BLaER1 (cell line): Measurements from ENCODE around the gene IL7R.

ENCODE experiments used
- H3K27ac ChIP-seq: shearing (Covaris generic); formaldehyde crosslinking; 2 replicates; pipeline ENCODE4 v1.8.1; 2022
- H3K27me3 ChIP-seq: shearing (Covaris generic); formaldehyde crosslinking; 2 replicates; pipeline ENCODE4 v1.8.1; 2022
- H3K36me3 ChIP-seq: shearing (Covaris generic); formaldehyde crosslinking; 2 replicates; pipeline ENCODE4 v1.8.1; 2022
- H3K4me1 ChIP-seq: shearing (Covaris generic); formaldehyde crosslinking; 2 replicates; pipeline ENCODE4 v1.8.1; 2022
- H3K4me2 ChIP-seq: shearing (Covaris generic); formaldehyde crosslinking; 2 replicates; pipeline ENCODE4 v1.8.1; 2022
- H3K4me3 ChIP-seq: shearing (Covaris generic); formaldehyde crosslinking; 2 replicates; pipeline ENCODE4 v1.8.1; 2022
- H3K9ac ChIP-seq: shearing (Covaris generic); formaldehyde crosslinking; 2 replicates; pipeline ENCODE4 v1.8.1; 2022
- H3K9me3 ChIP-seq: shearing (Covaris generic); formaldehyde crosslinking; 2 replicates; pipeline ENCODE4 v1.8.1; 2022
- H4K20me1 ChIP-seq: shearing (Covaris generic); formaldehyde crosslinking; 2 replicates; pipeline ENCODE4 v1.8.1; 2022
- Cebpa-rat ChIP-seq: shearing (Covaris generic); IDR thresholded peaks from 2 replicates; pipeline ENCODE4 v1.8.1; 2022

The IL7R gene

DNA sequence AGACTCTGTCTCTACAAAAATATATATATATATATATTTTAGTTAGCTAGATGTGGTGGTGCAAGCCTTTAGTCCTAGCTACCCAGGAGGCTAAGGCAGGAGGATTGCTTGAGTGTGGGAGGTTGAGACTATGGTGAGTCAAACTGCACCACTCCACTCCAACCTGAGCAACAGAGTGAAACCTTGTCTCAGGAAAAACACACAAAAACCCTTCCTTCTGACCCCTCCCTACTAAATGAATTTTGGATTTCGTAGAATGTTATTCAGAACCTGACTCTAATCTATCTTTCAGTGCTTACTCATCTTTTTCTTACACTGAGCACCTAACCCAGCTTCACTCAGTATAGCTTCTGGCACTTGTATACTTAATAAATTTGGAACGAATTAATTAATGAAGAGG lies 35.2 kb upstream of the IL7R start:
- no peak for TF ChIP-seq Cebpa-rat
- H3K27me3 ChIP-seq, result no peaks in the 10 kb centered on the region
- no peak overlapping the region for H3K9ac ChIP-seq
- H3K4me2 ChIP-seq, result no peak overlapping the region
- no peaks in the 10 kb centered on the region for H3K36me3 ChIP-seq
- no peak overlapping the region for H3K27ac ChIP-seq
- H4K20me1 ChIP-seq, result no peaks in the 10 kb centered on the region
- peaks cover 10% of the 10 kb centered on the region for H3K4me1 ChIP-seq
- peaks cover 20% of the 10 kb centered on the region; the same call in 1 of the 2 replicates for H3K9me3 ChIP-seq
- H3K4me3 ChIP-seq, result no peak overlapping the region

GRCh38 chr5:35822511-35822910 lies 34.2 kb upstream of the IL7R start:
- H3K4me1 ChIP-seq, result peaks cover 10% of the 10 kb centered on the region
- TF ChIP-seq Cebpa-rat, result no peak
- H3K27me3 ChIP-seq, result no peaks in the 10 kb centered on the region
- peaks cover 20% of the 10 kb centered on the region; the same call in 1 of the 2 replicates for H3K9me3 ChIP-seq
- H3K27ac ChIP-seq, result no peak overlapping the region
- H3K9ac ChIP-seq, result no peak overlapping the region
- no peaks in the 10 kb centered on the region for H3K36me3 ChIP-seq
- no peaks in the 10 kb centered on the region for H4K20me1 ChIP-seq
- no peak overlapping the region for H3K4me3 ChIP-seq
- H3K4me2 ChIP-seq, result no peak overlapping the region

GRCh38 chr5:35823347-35824098 lies 33.2 kb upstream of the IL7R start:
- TF ChIP-seq Cebpa-rat, result no peak
- Histone ChIP-seq H3K4me1 (peaks cover 10% of the 10 kb centered on the region), H3K27me3 (no peaks in the 10 kb centered on the region), H3K9me3 (peaks cover 20% of the 10 kb centered on the region; the same call in 1 of the 2 replicates), H3K9ac (no peak overlapping the region), H3K27ac (no peak overlapping the region), H3K4me3 (no peak overlapping the region), H4K20me1 (no peaks in the 10 kb centered on the region), H3K4me2 (no peak overlapping the region), H3K36me3 (no peaks in the 10 kb centered on the region)

GRCh38 chr5:35826056-35826455 lies 30.6 kb upstream of the IL7R start:
- H3K4me3 ChIP-seq, result no peak overlapping the region
- H3K36me3 ChIP-seq, result no peaks in the 10 kb centered on the region
- no peaks in the 10 kb centered on the region for H4K20me1 ChIP-seq
- H3K27ac ChIP-seq, result no peak overlapping the region
- no peak overlapping the region for H3K9ac ChIP-seq
- H3K9me3 ChIP-seq, result peaks cover 14% of the 10 kb centered on the region; the same call in 1 of the 2 replicates
- no peak overlapping the region for H3K4me2 ChIP-seq
- no peaks in the 10 kb centered on the region for H3K27me3 ChIP-seq
- no peak for TF ChIP-seq Cebpa-rat
- H3K4me1 ChIP-seq, result peaks cover 1% of the 10 kb centered on the region

DNA sequence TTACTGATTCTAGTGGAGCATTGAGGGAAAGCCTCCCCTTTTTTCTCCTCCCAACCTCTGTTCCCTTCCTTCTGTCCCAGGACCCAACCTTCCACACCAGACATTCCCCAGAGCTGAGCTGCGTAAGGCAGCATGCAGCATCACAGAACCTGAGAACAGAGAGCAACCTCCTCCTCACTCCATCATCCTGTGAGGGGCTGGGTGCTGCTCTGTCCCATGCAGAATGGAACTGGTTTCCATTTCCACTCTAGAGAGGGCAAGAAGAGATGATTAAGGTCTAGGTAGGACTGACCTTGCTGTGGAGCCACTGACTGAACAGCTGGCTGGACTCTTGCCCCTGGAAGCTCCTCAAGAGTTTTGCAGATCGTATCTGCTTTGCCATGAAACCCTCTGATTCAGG lies 30.1 kb upstream of the IL7R start:
- Histone ChIP-seq H3K9ac (no peak overlapping the region), H3K27me3 (no peaks in the 10 kb centered on the region), H3K9me3 (peaks cover 10% of the 10 kb centered on the region; the same call in 1 of the 2 replicates), H3K4me3 (no peak overlapping the region), H3K4me2 (no peak overlapping the region), H3K27ac (no peak overlapping the region), H3K36me3 (no peaks in the 10 kb centered on the region), H4K20me1 (no peaks in the 10 kb centered on the region), H3K4me1 (no peaks in the 10 kb centered on the region)
- no peak for TF ChIP-seq Cebpa-rat

GRCh38 chr5:35828082-35828598 lies 28.6 kb upstream of the IL7R start:
- peaks cover 10% of the 10 kb centered on the region; the same call in 1 of the 2 replicates for H3K9me3 ChIP-seq
- H3K27me3 ChIP-seq, result no peaks in the 10 kb centered on the region
- H3K4me1 ChIP-seq, result no peaks in the 10 kb centered on the region
- no peak overlapping the region for H3K9ac ChIP-seq
- H3K36me3 ChIP-seq, result no peaks in the 10 kb centered on the region
- H3K4me3 ChIP-seq, result no peak overlapping the region
- H4K20me1 ChIP-seq, result no peaks in the 10 kb centered on the region
- no peak overlapping the region for H3K27ac ChIP-seq
- H3K4me2 ChIP-seq, result no peak overlapping the region
- TF ChIP-seq Cebpa-rat, result no peak

GRCh38 chr5:35830587-35830986 lies 26.1 kb upstream of the IL7R start:
- no peak overlapping the region for H3K4me2 ChIP-seq
- H3K27me3 ChIP-seq, result no peaks in the 10 kb centered on the region
- no peak overlapping the region for H3K9ac ChIP-seq
- no peaks in the 10 kb centered on the region for H3K4me1 ChIP-seq
- no peaks in the 10 kb centered on the region for H3K36me3 ChIP-seq
- H3K4me3 ChIP-seq, result no peak overlapping the region
- TF ChIP-seq Cebpa-rat, result no peak
- H3K27ac ChIP-seq, result no peak overlapping the region
- no peaks in the 10 kb centered on the region for H4K20me1 ChIP-seq
- H3K9me3 ChIP-seq, result no peaks in the 10 kb centered on the region

- Histone ChIP-seq H3K4me1 (no peaks in the 10 kb centered on the region), H3K4me2 (no peak overlapping the region), H3K27ac (no peak overlapping the region), H3K9me3 (no peaks in the 10 kb centered on the region), H4K20me1 (no peaks in the 10 kb centered on the region), H3K36me3 (no peaks in the 10 kb centered on the region), H3K27me3 (no peaks in the 10 kb centered on the region), H3K4me3 (no peak overlapping the region), H3K9ac (no peak overlapping the region)
- no peak for TF ChIP-seq Cebpa-rat
These were observed 23.9 kb upstream of the IL7R start for GRCh38 chr5:35832762-35833161.

GRCh38 chr5:35833224-35833623 lies 23.5 kb upstream of the IL7R start:
- Histone ChIP-seq H3K9me3 (no peaks in the 10 kb centered on the region), H3K9ac (no peak overlapping the region), H3K36me3 (no peaks in the 10 kb centered on the region), H3K27me3 (no peaks in the 10 kb centered on the region), H3K27ac (no peak overlapping the region), H4K20me1 (no peaks in the 10 kb centered on the region), H3K4me1 (no peaks in the 10 kb centered on the region), H3K4me3 (no peak overlapping the region), H3K4me2 (no peak overlapping the region)
- no peak for TF ChIP-seq Cebpa-rat
